ENCODE measurements around the gene KLHDC10. TPM values are rescaled to one million over a fixed set of nuclear protein-coding genes. Genes with fewer than 3 reads are reported as not detected.

The KLHDC10 gene
- polyA plus RNA-seq, 1 donor from 2014 or later, result 59.1 TPM

Small RNA genes lying within 50 kb of the gene (small RNA-seq; reads per million reads assigned to genes)
- gene RNA5SP245, result 0 reads per million in 3 experiments

Other genes starting within 250 kb of the KLHDC10 start
- 96.1 and 104 TPM in 2 replicates for gene UBE2H, start 117.6 kb upstream of the KLHDC10 start, polyA plus RNA-seq
- gene ZC3HC1, start 19.2 kb upstream of the KLHDC10 start, polyA plus RNA-seq, result 26.6 and 27.5 TPM in 2 replicates
- gene TMEM209, start 134.9 kb downstream of the KLHDC10 start, polyA plus RNA-seq, result 14.6 and 20.2 TPM in 2 replicates
- not detected in 2 replicates for gene SSMEM1, start 137.3 kb downstream of the KLHDC10 start, polyA plus RNA-seq
- 0.41 TPM in 1 of 2 replicates, not detected in the other for gene CPA2, start 196.3 kb downstream of the KLHDC10 start, polyA plus RNA-seq
- gene CPA4, start 222.6 kb downstream of the KLHDC10 start, polyA plus RNA-seq, result 8.9 and 9.2 TPM in 2 replicates